DOHH2 (cell line): ENCODE results near the gene FNDC7.

Source experiments
- H3F3A ChIP-seq: fragments of 200-600 bp; sonication (generic), shearing (Covaris generic); 2 replicates; pipeline ENCODE4 v1.6.0; 2016; ENCODE audit warnings: antibody characterized with exemption, mild to moderate bottlenecking; ENCODE audit not compliant: control insufficient read depth, insufficient read depth
- H3K27ac ChIP-seq: fragments of 200-600 bp; sonication (generic); 2 replicates; pipeline ENCODE4 v1.5.1; 2014; ENCODE audit warnings: low read depth, mild to moderate bottlenecking, low read length, moderate library complexity
- H3K27me3 ChIP-seq: fragments of 200-600 bp; sonication (generic); 2 replicates; pipeline ENCODE4 v1.6.1; 2014; ENCODE audit warnings: mild to moderate bottlenecking, low read length, mixed read lengths; ENCODE audit not compliant: control insufficient read depth
- H3K36me3 ChIP-seq: fragments of 200-600 bp; sonication (generic); 2 replicates; pipeline ENCODE4 v1.6.1; 2014; ENCODE audit warnings: mild to moderate bottlenecking, low read length, moderate library complexity, mixed read lengths; ENCODE audit not compliant: control insufficient read depth
- H3K4me1 ChIP-seq: fragments of 200-600 bp; sonication (generic); 2 replicates; pipeline ENCODE4 v1.6.1; 2014; ENCODE audit warnings: mild to moderate bottlenecking, low read length, mixed read lengths; ENCODE audit not compliant: control insufficient read depth
- H3K4me2 ChIP-seq: fragments of 200-600 bp; sonication (generic); 2 replicates; pipeline ENCODE4 v1.6.0; 2014; ENCODE audit warnings: mild to moderate bottlenecking, low read length, moderate library complexity
- H3K4me3 ChIP-seq: fragments of 200-600 bp; sonication (generic); 2 replicates; pipeline ENCODE4 v1.5.1; 2014; ENCODE audit warnings: mild to moderate bottlenecking, low read length, mixed read lengths
- H3K79me2 ChIP-seq: fragments of 200-600 bp; sonication (generic); 2 replicates; pipeline ENCODE4 v1.6.1; 2014; ENCODE audit warnings: mild to moderate bottlenecking, low read length, mixed read lengths; ENCODE audit not compliant: control insufficient read depth
- H3K9me2 ChIP-seq: fragments of 200-600 bp; sonication (generic); replicated peaks from 2 replicates; pipeline ENCODE4 v1.6.1; 2014; ENCODE audit warnings: mild to moderate bottlenecking, low read length, mixed read lengths; ENCODE audit not compliant: control insufficient read depth
- H3K9me3 ChIP-seq: fragments of 200-600 bp; sonication (generic); 2 replicates; pipeline ENCODE4 v1.6.1; 2014; ENCODE audit warnings: antibody characterized with exemption, low read length, mixed read lengths; ENCODE audit not compliant: control insufficient read depth, insufficient read depth
- H4K20me1 ChIP-seq: fragments of 200-600 bp; sonication (generic); 2 replicates; pipeline ENCODE4 v1.6.0; 2014; ENCODE audit warnings: low read depth, mild to moderate bottlenecking, antibody characterized with exemption, low read length, moderate library complexity; ENCODE audit not compliant: control insufficient read depth, insufficient read depth
- EZH2phosphoT487 ChIP-seq: fragments of 200-600 bp; sonication (generic); IDR thresholded peaks from 2 replicates; pipeline ENCODE4 v1.6.1; 2017; ENCODE audit warnings: borderline replicate concordance, mild to moderate bottlenecking, antibody characterized with exemption, low read length, moderate library complexity, mixed read lengths
- TF ChIP-seq, protein P1 (sequence below): fragments of 200-600 bp; sonication (generic); IDR thresholded peaks from one replicate; pipeline ENCODE4 v1.5.1; 2014; ENCODE audit warnings: antibody characterized with exemption, mild to moderate bottlenecking, low read depth, low read length; ENCODE audit not compliant: poor library complexity, severe bottlenecking

The FNDC7 gene

DNA sequence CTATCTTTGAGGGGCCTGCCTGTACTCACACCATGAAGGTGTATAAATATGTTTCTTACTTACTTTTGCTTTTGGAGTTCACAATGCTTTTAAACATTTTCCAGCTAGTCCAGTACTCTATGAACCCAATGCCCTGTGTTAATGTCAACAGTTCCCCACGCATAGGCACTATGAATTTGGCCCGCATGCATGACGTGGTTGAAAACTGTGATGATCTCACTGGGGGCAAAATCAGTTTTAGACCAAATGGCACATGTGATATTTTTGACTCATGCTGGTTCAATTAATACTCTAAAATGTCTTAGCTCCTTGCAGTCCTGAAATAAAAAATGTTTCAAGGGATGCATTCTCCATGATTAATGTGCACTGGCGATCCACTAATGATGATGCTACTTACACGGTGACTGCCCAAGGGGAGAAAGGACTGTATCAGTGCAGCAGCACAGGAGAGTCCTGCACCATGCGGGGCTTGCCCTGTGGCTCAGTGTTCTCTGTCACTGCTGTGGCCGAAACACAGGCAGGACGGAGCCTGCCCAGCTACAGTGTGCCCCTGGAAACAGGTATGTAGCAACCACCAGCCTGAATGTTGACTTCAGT lies 15.7 kb downstream of the FNDC7 start:
- peaks cover 18% of the 10 kb centered on the region for H3K27me3 ChIP-seq
- H3K4me3 ChIP-seq: no peak overlapping the region
- H4K20me1 ChIP-seq: no peaks in the 10 kb centered on the region
- no peak overlapping the region for H3K4me2 ChIP-seq
- no peaks in the 10 kb centered on the region for H3K9me2 ChIP-seq
- H3K79me2 ChIP-seq: no peaks in the 10 kb centered on the region
- no peaks in the 10 kb centered on the region for H3K9me3 ChIP-seq
- no peaks in the 10 kb centered on the region for H3F3A ChIP-seq
- no peaks in the 10 kb centered on the region for H3K36me3 ChIP-seq
- no peak for TF ChIP-seq EZH2phosphoT487
- TF ChIP-seq, protein P1, sequence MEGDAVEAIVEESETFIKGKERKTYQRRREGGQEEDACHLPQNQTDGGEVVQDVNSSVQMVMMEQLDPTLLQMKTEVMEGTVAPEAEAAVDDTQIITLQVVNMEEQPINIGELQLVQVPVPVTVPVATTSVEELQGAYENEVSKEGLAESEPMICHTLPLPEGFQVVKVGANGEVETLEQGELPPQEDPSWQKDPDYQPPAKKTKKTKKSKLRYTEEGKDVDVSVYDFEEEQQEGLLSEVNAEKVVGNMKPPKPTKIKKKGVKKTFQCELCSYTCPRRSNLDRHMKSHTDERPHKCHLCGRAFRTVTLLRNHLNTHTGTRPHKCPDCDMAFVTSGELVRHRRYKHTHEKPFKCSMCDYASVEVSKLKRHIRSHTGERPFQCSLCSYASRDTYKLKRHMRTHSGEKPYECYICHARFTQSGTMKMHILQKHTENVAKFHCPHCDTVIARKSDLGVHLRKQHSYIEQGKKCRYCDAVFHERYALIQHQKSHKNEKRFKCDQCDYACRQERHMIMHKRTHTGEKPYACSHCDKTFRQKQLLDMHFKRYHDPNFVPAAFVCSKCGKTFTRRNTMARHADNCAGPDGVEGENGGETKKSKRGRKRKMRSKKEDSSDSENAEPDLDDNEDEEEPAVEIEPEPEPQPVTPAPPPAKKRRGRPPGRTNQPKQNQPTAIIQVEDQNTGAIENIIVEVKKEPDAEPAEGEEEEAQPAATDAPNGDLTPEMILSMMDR: no peak
- H3K27ac ChIP-seq: no peak overlapping the region
- no peaks in the 10 kb centered on the region for H3K4me1 ChIP-seq

DNA sequence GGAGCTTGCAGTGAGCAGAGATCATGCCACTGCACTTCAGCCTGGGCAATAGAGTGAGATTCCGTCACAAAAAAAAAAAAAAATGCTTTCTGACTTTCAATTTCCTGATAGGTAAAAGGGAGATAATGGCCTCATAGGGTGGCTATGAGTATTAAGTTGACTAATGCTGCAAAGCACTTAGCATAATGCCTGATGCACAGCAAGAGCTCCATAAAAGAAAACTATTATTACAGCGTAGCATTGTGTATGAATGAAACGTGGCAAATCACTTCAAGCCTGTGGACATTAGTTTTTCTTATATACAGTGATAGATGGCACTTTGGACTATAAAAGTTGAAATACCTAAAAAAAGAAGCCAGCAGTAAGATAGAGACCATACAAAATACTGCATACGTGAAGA lies 16.8 kb downstream of the FNDC7 start:
- H3K4me1 ChIP-seq: no peaks in the 10 kb centered on the region
- no peaks in the 10 kb centered on the region for H4K20me1 ChIP-seq
- peaks cover 18% of the 10 kb centered on the region for H3K27me3 ChIP-seq
- H3F3A ChIP-seq: no peaks in the 10 kb centered on the region
- H3K36me3 ChIP-seq: no peaks in the 10 kb centered on the region
- no peaks in the 10 kb centered on the region for H3K79me2 ChIP-seq
- H3K4me3 ChIP-seq: no peak overlapping the region
- TF ChIP-seq EZH2phosphoT487: no peak
- TF ChIP-seq, protein P1: no peak
- no peak overlapping the region for H3K27ac ChIP-seq
- H3K4me2 ChIP-seq: no peak overlapping the region
- no peaks in the 10 kb centered on the region for H3K9me3 ChIP-seq
- no peaks in the 10 kb centered on the region for H3K9me2 ChIP-seq

DNA sequence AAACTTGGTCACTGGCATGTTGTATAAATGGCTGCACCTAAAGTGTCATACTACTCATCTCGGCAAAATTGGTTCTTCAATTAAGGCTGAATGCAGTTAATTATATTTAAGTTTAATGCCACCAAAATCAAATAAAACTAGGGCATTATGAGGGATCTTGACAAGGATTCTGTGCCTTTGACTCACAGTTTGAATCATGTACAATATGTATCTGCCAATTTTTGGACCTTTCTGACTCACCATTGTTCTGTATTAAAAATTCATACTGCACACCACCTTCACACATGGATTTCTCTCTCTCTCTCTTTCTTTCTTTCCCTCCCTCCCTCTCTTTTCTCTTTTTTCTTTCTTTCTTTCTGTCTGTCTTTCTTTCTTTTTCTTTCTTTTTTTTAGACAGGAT lies 19.7 kb downstream of the FNDC7 start:
- H3K4me1 ChIP-seq: no peaks in the 10 kb centered on the region
- H3K27me3 ChIP-seq: peaks cover 16% of the 10 kb centered on the region
- H3K9me2 ChIP-seq: no peaks in the 10 kb centered on the region
- no peak overlapping the region for H3K27ac ChIP-seq
- no peak for TF ChIP-seq EZH2phosphoT487
- TF ChIP-seq, protein P1: no peak
- no peaks in the 10 kb centered on the region for H3F3A ChIP-seq
- no peak overlapping the region for H3K4me3 ChIP-seq
- no peak overlapping the region for H3K4me2 ChIP-seq
- H3K9me3 ChIP-seq: no peaks in the 10 kb centered on the region
- no peaks in the 10 kb centered on the region for H3K79me2 ChIP-seq
- no peaks in the 10 kb centered on the region for H4K20me1 ChIP-seq
- H3K36me3 ChIP-seq: no peaks in the 10 kb centered on the region
